ENCODE measurements around the gene BACE1.
"Not testable (repeated sequence)": the region's sequence is repeated elsewhere in the genome, so short reads cannot be mapped to it uniquely, and the experiment has no call there.

The BACE1 gene

GRCh38 chr11:117316197-117316961, at the start of gene BACE1:
BACE1 (minus strand) TSS chr11:117316256; CDS start chr11:117315795, 461 bp downstream.
- DNase-seq (ENCODE audit: low read depth): peak; percentile 90

- DNase-seq (ENCODE audit: low read depth): no peak
These were observed 45.4 kb upstream of the BACE1 start for GRCh38 chr11:117361432-117361831.

- DNase-seq (ENCODE audit: low read depth): no peak
These were observed 40.3 kb upstream of the BACE1 start for GRCh38 chr11:117356126-117356890.

DNA sequence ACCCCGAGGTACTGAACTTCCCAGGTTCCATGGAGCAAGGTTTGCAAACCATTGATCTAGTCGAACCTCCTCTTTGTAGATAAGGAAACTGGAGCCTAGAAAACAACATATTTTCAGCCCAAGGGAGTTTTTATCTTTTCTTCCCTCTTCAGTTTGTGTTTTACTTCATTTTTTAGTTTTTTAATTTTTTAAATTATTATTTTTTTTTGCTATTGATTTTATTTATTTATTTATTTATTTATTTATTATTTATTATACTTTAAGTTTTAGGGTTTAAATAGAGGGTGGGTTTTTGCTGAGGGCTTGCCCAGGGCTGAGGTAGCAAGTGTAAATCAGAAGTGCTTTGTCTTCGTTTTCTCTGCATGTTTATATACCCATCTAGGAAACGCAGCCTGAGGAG, 38.5 kb upstream of the BACE1 start:
- DNase-seq (ENCODE audit: low read depth): no peak

GRCh38 chr11:117345039-117345438, 29.0 kb upstream of the BACE1 start:
- peak; percentile 24 for DNase-seq (ENCODE audit: low read depth)

DNA sequence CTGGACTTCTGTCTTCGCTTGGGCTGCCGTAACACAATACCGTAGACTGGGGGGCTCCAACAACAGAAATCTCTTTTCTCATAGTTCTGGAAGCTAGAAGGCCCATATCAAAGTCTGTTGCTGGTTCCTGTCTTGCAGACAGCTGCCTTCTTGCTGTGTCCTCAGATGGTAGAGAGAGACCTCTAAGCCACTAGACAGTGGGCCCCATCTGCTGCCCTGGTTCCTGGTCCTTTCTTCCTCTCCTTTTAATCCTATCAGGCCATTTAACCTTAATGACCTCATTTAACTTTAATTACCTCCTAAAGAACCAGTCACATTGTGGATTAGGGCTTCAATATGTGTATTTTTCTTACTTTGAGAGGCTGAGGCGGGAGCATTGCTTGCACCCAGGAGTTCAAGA, 21.0 kb upstream of the BACE1 start:
- DNase-seq (ENCODE audit: low read depth): no peak

GRCh38 chr11:117335399-117335798, 19.3 kb upstream of the BACE1 start:
- DNase-seq (ENCODE audit: low read depth): no peak

DNA sequence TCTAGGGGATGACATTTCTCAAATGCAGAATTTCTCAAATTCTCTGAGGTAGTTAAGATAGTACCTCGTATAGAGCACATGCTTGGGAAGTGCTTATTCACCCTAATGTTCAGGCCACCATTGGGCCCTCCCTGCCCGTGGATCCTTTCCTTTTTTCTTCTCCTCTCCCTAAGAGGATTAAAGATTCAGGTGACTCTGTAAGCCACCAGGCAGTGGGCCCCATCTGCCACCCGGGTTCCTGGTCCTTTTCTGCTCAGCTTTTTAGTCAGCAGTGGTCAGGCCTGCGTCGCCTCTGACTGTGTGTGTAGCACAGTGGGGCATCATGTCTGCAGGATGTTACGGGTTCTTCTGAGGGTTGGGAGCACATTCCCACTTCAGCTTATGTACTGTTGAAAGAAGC, 18.8 kb upstream of the BACE1 start:
- DNase-seq (ENCODE audit: low read depth): no peak

GRCh38 chr11:117333917-117334316, 17.9 kb upstream of the BACE1 start:
- no peak for DNase-seq (ENCODE audit: low read depth)

GRCh38 chr11:117332843-117333242, 16.8 kb upstream of the BACE1 start:
- no peak for DNase-seq (ENCODE audit: low read depth)

DNA sequence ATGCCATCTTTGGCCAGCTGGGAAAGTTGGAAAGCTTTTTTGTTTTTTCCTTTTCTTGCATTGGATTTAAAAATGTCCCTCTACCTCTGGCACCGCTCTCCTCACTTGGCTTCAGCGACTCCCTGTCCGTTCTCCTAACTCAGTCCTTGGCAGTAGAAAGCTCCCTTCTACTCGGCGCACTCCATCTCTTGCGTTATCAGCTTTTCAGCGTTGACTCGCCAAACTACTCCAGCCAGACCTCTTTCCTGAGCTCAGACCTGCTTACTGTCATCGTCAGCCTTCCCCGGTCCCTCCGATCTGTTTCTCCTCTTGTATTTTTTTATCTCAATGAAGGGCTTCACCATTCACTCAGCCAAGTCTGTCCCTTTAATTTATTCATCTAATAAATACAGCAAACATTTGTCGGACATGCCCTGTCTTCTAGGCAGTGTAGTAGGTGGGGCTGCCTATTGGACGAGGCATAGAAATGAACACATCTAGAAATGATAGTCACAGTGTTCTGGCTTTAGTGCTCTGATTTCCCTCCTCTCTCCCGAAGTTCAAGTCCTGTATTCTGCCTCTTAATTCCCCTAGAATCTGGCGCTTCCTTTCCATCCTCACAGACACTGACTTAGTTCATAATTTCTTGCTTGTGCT, 12.4 kb upstream of the BACE1 start:
- peak; percentile 62 for DNase-seq (ENCODE audit: low read depth)

GRCh38 chr11:117327567-117328374, 11.7 kb upstream of the BACE1 start, which contains the start of gene CEP164:
CEP164 (plus strand) TSS chr11:117327854; CDS start chr11:117338587, 10,733 bp downstream.
- DNase-seq (ENCODE audit: low read depth): peak; percentile 98

GRCh38 chr11:117327255-117327566, 11.2 kb upstream of the BACE1 start:
- DNase-seq (ENCODE audit: low read depth): not testable (repeated sequence)

- peak; percentile 78 for DNase-seq (ENCODE audit: low read depth)
These were observed 3.3 kb upstream of the BACE1 start for GRCh38 chr11:117319214-117319840.

- no peak for DNase-seq (ENCODE audit: low read depth)
These were observed 2.7 kb upstream of the BACE1 start for GRCh38 chr11:117318738-117319137.

GRCh38 chr11:117315285-117316196, 515 bp downstream of the BACE1 start:
- peak; percentile 34 for DNase-seq (ENCODE audit: low read depth)

- DNase-seq (ENCODE audit: low read depth): peak; percentile 41
These were observed 1.2 kb downstream of the BACE1 start for GRCh38 chr11:117314840-117315239.

- DNase-seq (ENCODE audit: low read depth): no peak
These were observed 2.0 kb downstream of the BACE1 start for GRCh38 chr11:117313828-117314768.

DNA sequence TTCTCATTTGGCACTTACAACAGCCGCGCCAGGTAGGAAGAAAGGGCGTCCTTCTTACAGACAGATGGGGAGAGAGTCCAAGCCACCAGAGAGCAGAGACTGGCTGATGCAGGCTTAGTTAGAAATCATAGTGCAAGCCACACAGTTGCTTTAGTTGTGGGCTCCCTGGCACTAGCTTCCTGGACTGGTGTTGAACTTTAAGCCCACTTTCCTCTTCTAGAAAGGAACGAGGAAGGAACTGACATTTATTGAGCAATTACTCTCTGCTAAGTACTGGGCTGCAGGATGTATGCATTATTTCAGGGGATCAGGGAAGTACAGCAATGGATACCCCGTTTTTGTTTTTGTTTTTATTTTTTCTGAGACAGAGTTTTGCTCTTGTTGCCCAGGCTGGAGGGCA, 3.0 kb downstream of the BACE1 start:
- no peak for DNase-seq (ENCODE audit: low read depth)

Measured in EH (cell line).